GM23338 (cell line): ENCODE measurements around the gene KRTAP9-4. TPM values are rescaled to one million over a fixed set of nuclear protein-coding genes. Genes with fewer than 3 reads are reported as not detected.

Experiments
- ATAC-seq: fragments of 200-7000 bp; cut with Tn5 transposase; 3 replicates; pipeline ENCODE4 v1.9.1; 2020
- DNase-seq: peaks from one replicate; pipeline ENCODE4 v3.0.0-alpha.2; 2015; ENCODE audit warnings: low spot score
- H2AFZ ChIP-seq: fragments of 200-600 bp; sonication (generic); 2 replicates; pipeline ENCODE4 v1.8.0; 2016; ENCODE audit warnings: antibody characterized with exemption, mild to moderate bottlenecking, moderate library complexity
- H3F3A ChIP-seq: fragments of 200-600 bp; sonication (generic); replicated peaks from 2 replicates; pipeline ENCODE4 v1.8.0; 2017; ENCODE audit warnings: antibody characterized with exemption, mixed run types, low read depth
- H3K27ac ChIP-seq: fragments of 200-600 bp; sonication (generic); 2 replicates; pipeline ENCODE4 v1.6.1; 2016; ENCODE audit warnings: low read depth
- H3K27me3 ChIP-seq: fragments of 200-600 bp; sonication (generic); 2 replicates; pipeline ENCODE4 v1.8.0; 2016; ENCODE audit warnings: mild to moderate bottlenecking, mixed run types, moderate library complexity; ENCODE audit not compliant: insufficient read depth
- H3K36me3 ChIP-seq: fragments of 200-600 bp; sonication (generic); 2 replicates; pipeline ENCODE4 v1.8.0; 2016; ENCODE audit warnings: mild to moderate bottlenecking; ENCODE audit not compliant: insufficient read depth
- H3K4me1 ChIP-seq: fragments of 200-600 bp; sonication (generic); 2 replicates; pipeline ENCODE4 v1.8.0; 2016; ENCODE audit warnings: mild to moderate bottlenecking, moderate library complexity; ENCODE audit not compliant: insufficient read depth
- H3K4me2 ChIP-seq: fragments of 200-600 bp; sonication (generic); 2 replicates; pipeline ENCODE4 v1.7.1; 2017; ENCODE audit warnings: mixed run types
- H3K4me3 ChIP-seq: fragments of 200-600 bp; sonication (generic); 2 replicates; pipeline ENCODE4 v1.6.1; 2016; ENCODE audit warnings: mixed run types
- H3K79me2 ChIP-seq: fragments of 200-600 bp; sonication (generic); replicated peaks from 2 replicates; pipeline ENCODE4 v1.8.0; 2017; ENCODE audit warnings: mild to moderate bottlenecking; ENCODE audit not compliant: insufficient read depth
- H3K9me2 ChIP-seq: fragments of 200-600 bp; sonication (generic); 2 replicates; pipeline ENCODE4 v1.8.0; 2017; ENCODE audit not compliant: insufficient read depth
- H4K20me1 ChIP-seq: fragments of 200-600 bp; sonication (generic); replicated peaks from 2 replicates; pipeline ENCODE4 v1.8.0; 2017; ENCODE audit warnings: mild to moderate bottlenecking; ENCODE audit not compliant: insufficient read depth
- H3K27ac Mint-ChIP-seq: 2 replicates; pipeline ENCODE4 v1.8.0; 2020; ENCODE audit warnings: inconsistent platforms, mild to moderate bottlenecking, moderate library complexity, mixed read lengths
- H3K27me3 Mint-ChIP-seq: 3 replicates; pipeline ENCODE4 v1.8.0; 2022; ENCODE audit warnings: low read depth, mild to moderate bottlenecking, moderate library complexity, mixed read lengths, inconsistent platforms; ENCODE audit not compliant: insufficient read depth, poor library complexity
- H3K36me3 Mint-ChIP-seq: 3 replicates; pipeline ENCODE4 v1.8.0; 2021; ENCODE audit warnings: low read depth, mild to moderate bottlenecking, inconsistent platforms, moderate library complexity, mixed read lengths
- H3K4me1 Mint-ChIP-seq: 3 replicates; pipeline ENCODE4 v1.8.0; 2020; ENCODE audit warnings: mild to moderate bottlenecking, inconsistent platforms, mixed read lengths
- H3K4me3 Mint-ChIP-seq: 3 replicates; pipeline ENCODE4 v1.8.0; 2021; ENCODE audit warnings: moderate library complexity, mild to moderate bottlenecking, inconsistent platforms, mixed read lengths
- H3K9me3 Mint-ChIP-seq: 3 replicates; pipeline ENCODE4 v1.8.0; 2020; ENCODE audit warnings: moderate library complexity, mild to moderate bottlenecking, inconsistent platforms, mixed read lengths
- CREB1 ChIP-seq: fragments of 250-450 bp; sonication (Bioruptor Pico); IDR thresholded peaks from 2 replicates; pipeline ENCODE4 v1.5.0; 2020; ENCODE audit warnings: low read depth, mild to moderate bottlenecking, moderate library complexity
- CTCF ChIP-seq, 2 experiments: fragments of 200-600 bp in 1 of 2; sonication (generic) in 1 of 2; conservative IDR thresholded peaks; 2 replicates each; pipeline versions ENCODE4 v1.5.1 to v1.6.1; 2016 to 2017; ENCODE audit warnings: antibody characterized with exemption in 2 of 2, low read depth in 2 of 2, mild to moderate bottlenecking in 2 of 2, moderate library complexity in 1 of 2
- ETS1 ChIP-seq: IDR thresholded peaks from 2 replicates; pipeline ENCODE4 v1.6.1; 2016; ENCODE audit warnings: antibody characterized with exemption
- EZH2 ChIP-seq: fragments of 200-600 bp; sonication (generic); IDR thresholded peaks from one replicate; pipeline ENCODE4 v1.8.0; 2017; ENCODE audit warnings: antibody characterized with exemption, mild to moderate bottlenecking, low read depth; ENCODE audit not compliant: unreplicated experiment
- EZH2phosphoT487 ChIP-seq: fragments of 200-600 bp; sonication (generic); IDR thresholded peaks from one replicate; pipeline ENCODE4 v1.8.1; 2018; ENCODE audit warnings: antibody characterized with exemption; ENCODE audit not compliant: unreplicated experiment
- JUNB ChIP-seq: IDR thresholded peaks from one replicate; pipeline ENCODE4 v1.6.1; 2016; ENCODE audit warnings: antibody characterized with exemption; ENCODE audit not compliant: unreplicated experiment
- NANOG ChIP-seq: IDR thresholded peaks from 2 replicates; pipeline ENCODE4 v1.6.1; 2016; ENCODE audit warnings: antibody characterized with exemption, borderline replicate concordance
- POLR2AphosphoS5 ChIP-seq: IDR thresholded peaks from 2 replicates; pipeline ENCODE4 v1.6.1; 2016; ENCODE audit warnings: antibody characterized with exemption, low read depth
- REST ChIP-seq: IDR thresholded peaks from one replicate; pipeline ENCODE4 v1.6.1; 2018; ENCODE audit warnings: antibody characterized with exemption; ENCODE audit not compliant: unreplicated experiment
- STAT1 ChIP-seq: IDR thresholded peaks from one replicate; pipeline ENCODE4 v1.6.1; 2016; ENCODE audit warnings: antibody characterized with exemption; ENCODE audit not compliant: unreplicated experiment
- ZNF114 ChIP-seq: fragments of 250-450 bp; sonication (Bioruptor Pico); IDR thresholded peaks from 2 replicates; pipeline ENCODE4 v1.5.0; 2020; ENCODE audit warnings: mild to moderate bottlenecking, moderate library complexity
- ZNF331 ChIP-seq: fragments of 250-450 bp; sonication (Bioruptor Pico); IDR thresholded peaks from 2 replicates; pipeline ENCODE4 v1.5.0; 2020; ENCODE audit warnings: low read depth, mild to moderate bottlenecking, moderate library complexity
- ZNF462 ChIP-seq: fragments of 250-450 bp; sonication (Bioruptor Pico); IDR thresholded peaks from 2 replicates; pipeline ENCODE4 v1.5.0; 2020; ENCODE audit warnings: mild to moderate bottlenecking, moderate library complexity
- polyA plus RNA-seq: library from polyadenylated mRNA; unstranded; fragments of >200 nt; fragmentation: Nextera tagmentation; extraction: Ambion mirVana; gene quantifications from 2 replicates; pipeline ENCODE4 v1.2.1, GENCODE V29; 2016
- total RNA-seq: library from RNA; depleted of rRNA; stranded (reverse); fragments of >200 nt; shearing (Covaris generic); gene quantifications from 2 replicates; pipeline ENCODE4 v1.2.3, GENCODE V29; 2014

Gene KRTAP9-4
- total and polyA plus RNA-seq, 2 experiments from 2014 or later: not detected

GRCh38 chr17:41215681-41216080 is 33.8 kb upstream of the KRTAP9-4 start:
- 0 out of 3 replicates have a peak, but pooled peaks cover 2% of the 10 kb centered on the region for H3K9me3 Mint-ChIP-seq
- Histone ChIP-seq H3F3A (no peaks in the 10 kb centered on the region), H3K9me2 (0 out of 2 replicates have a peak, but pooled peaks cover 6% of the 10 kb centered on the region), H4K20me1 (no peaks in the 10 kb centered on the region), H3K4me1 (no peaks in the 10 kb centered on the region), H3K27me3 (no peaks in the 10 kb centered on the region), H2AFZ (no peak overlapping the region), H3K36me3 (no peaks in the 10 kb centered on the region), H3K79me2 (no peaks in the 10 kb centered on the region), H3K4me2 (no peak overlapping the region), H3K4me3 (no peak overlapping the region), H3K27ac (no peak overlapping the region)
- ATAC-seq (no peak), DNase-seq (no peak)
- no peak overlapping the region for H3K4me3 Mint-ChIP-seq
- H3K27me3 Mint-ChIP-seq: peaks cover 5% of the 10 kb centered on the region
- no peak overlapping the region for H3K27ac Mint-ChIP-seq
- no peak for TF ChIP-seq CTCF (conservative IDR thresholded peaks at IDR 0.05; ENCODE audit: low read depth in 2 of 2)
- TF ChIP-seq ETS1: no peak
- TF ChIP-seq ZNF114 (CRISPR knock-in tag): no peak
- TF ChIP-seq STAT1: no peak
- no peak for TF ChIP-seq ZNF331 (CRISPR knock-in tag)
- no peak for TF ChIP-seq REST
- no peak for TF ChIP-seq ZNF462 (CRISPR knock-in tag)
- no peak for TF ChIP-seq EZH2phosphoT487
- no peak for TF ChIP-seq CREB1
- TF ChIP-seq POLR2AphosphoS5: no peak
- TF ChIP-seq EZH2: no peak
- no peak for TF ChIP-seq JUNB
- no peak for TF ChIP-seq NANOG
- no peaks in the 10 kb centered on the region for H3K4me1 Mint-ChIP-seq
- no peaks in the 10 kb centered on the region for H3K36me3 Mint-ChIP-seq
